ENCODE measurements around the gene EXO5. TPM values are rescaled to one million over a fixed set of nuclear protein-coding genes. Genes with fewer than 3 reads are reported as not detected.
A peak's percentile ranks its signal among the peaks of the same experiment; 100 is the strongest.

EXO5 gene
- total and polyA plus RNA-seq, 2 of the 13 experiments (the other 11 are each of a cell fraction or from before 2014, with no cell fraction given) = 9.9 to 20.5 TPM

DNA sequence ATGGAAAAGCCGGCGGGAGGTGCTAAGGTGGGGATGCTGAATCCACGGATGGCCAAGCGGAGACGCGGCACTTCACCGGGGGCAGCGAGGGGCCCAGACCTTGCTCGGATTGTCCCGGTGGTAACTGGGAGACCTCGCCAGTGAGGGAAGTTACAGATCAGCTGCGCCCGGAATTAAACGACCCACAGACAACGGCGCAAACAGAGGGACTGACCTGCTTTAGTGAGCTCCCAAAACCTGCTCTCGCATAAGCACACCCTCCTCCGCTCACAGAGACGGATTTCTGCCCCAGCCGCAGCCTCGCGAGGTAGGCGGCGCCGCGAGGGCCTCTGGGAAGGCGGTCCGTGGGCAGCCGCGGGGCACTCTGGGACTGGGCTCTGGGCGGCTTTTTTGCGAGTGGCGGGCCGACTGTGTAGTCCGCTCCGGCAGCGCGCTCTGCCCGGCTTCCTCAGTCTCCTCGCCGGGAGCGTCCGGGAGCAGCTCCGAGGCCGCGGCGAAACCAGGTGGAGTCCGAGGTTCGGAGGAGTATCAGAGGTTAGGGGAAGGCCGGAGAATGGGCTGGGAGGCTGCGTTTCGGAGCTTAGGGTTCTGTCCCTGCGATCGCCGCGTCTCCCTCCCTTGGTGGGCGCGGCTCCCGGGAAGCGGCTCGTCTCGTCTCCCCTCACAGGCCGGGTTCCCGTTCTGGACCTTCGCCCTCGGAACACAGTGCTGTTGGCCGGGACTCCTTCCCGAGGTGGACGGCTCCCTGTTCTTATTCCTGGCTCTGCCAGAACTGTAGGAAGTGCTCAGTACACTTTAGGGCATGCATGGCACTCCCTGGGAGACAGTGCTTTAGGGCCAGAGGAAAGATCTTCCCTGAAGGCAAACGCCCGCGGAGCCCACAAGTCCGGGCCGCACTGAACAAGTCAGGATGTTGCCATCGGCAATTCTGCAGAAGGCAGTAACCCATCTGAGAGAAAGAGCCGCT, at the start of gene EXO5 (continued):
- TF ChIP-seq, protein P1, sequence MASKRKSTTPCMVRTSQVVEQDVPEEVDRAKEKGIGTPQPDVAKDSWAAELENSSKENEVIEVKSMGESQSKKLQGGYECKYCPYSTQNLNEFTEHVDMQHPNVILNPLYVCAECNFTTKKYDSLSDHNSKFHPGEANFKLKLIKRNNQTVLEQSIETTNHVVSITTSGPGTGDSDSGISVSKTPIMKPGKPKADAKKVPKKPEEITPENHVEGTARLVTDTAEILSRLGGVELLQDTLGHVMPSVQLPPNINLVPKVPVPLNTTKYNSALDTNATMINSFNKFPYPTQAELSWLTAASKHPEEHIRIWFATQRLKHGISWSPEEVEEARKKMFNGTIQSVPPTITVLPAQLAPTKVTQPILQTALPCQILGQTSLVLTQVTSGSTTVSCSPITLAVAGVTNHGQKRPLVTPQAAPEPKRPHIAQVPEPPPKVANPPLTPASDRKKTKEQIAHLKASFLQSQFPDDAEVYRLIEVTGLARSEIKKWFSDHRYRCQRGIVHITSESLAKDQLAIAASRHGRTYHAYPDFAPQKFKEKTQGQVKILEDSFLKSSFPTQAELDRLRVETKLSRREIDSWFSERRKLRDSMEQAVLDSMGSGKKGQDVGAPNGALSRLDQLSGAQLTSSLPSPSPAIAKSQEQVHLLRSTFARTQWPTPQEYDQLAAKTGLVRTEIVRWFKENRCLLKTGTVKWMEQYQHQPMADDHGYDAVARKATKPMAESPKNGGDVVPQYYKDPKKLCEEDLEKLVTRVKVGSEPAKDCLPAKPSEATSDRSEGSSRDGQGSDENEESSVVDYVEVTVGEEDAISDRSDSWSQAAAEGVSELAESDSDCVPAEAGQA (IDR thresholded peaks at IDR 0.05; ENCODE audit: low read depth) = no peak
- TF ChIP-seq, protein P1 (CRISPR knock-in tag; IDR thresholded peaks at IDR 0.05; ENCODE audit: borderline replicate concordance) = no peak
- TF ChIP-seq PITX1 (CRISPR knock-in tag; IDR thresholded peaks at IDR 0.05) = peak; percentile 74
- TF ChIP-seq, protein P2, sequence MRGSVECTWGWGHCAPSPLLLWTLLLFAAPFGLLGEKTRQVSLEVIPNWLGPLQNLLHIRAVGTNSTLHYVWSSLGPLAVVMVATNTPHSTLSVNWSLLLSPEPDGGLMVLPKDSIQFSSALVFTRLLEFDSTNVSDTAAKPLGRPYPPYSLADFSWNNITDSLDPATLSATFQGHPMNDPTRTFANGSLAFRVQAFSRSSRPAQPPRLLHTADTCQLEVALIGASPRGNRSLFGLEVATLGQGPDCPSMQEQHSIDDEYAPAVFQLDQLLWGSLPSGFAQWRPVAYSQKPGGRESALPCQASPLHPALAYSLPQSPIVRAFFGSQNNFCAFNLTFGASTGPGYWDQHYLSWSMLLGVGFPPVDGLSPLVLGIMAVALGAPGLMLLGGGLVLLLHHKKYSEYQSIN (CRISPR knock-in tag; IDR thresholded peaks at IDR 0.05; ENCODE audit: borderline replicate concordance) = no peak
- TF ChIP-seq, protein P3, sequence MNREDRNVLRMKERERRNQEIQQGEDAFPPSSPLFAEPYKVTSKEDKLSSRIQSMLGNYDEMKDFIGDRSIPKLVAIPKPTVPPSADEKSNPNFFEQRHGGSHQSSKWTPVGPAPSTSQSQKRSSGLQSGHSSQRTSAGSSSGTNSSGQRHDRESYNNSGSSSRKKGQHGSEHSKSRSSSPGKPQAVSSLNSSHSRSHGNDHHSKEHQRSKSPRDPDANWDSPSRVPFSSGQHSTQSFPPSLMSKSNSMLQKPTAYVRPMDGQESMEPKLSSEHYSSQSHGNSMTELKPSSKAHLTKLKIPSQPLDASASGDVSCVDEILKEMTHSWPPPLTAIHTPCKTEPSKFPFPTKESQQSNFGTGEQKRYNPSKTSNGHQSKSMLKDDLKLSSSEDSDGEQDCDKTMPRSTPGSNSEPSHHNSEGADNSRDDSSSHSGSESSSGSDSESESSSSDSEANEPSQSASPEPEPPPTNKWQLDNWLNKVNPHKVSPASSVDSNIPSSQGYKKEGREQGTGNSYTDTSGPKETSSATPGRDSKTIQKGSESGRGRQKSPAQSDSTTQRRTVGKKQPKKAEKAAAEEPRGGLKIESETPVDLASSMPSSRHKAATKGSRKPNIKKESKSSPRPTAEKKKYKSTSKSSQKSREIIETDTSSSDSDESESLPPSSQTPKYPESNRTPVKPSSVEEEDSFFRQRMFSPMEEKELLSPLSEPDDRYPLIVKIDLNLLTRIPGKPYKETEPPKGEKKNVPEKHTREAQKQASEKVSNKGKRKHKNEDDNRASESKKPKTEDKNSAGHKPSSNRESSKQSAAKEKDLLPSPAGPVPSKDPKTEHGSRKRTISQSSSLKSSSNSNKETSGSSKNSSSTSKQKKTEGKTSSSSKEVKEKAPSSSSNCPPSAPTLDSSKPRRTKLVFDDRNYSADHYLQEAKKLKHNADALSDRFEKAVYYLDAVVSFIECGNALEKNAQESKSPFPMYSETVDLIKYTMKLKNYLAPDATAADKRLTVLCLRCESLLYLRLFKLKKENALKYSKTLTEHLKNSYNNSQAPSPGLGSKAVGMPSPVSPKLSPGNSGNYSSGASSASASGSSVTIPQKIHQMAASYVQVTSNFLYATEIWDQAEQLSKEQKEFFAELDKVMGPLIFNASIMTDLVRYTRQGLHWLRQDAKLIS (CRISPR knock-in tag; IDR thresholded peaks at IDR 0.05) = no peak
- TF ChIP-seq ZMYM3 (CRISPR knock-in tag; IDR thresholded peaks at IDR 0.05) = peak; percentile 85
- TF ChIP-seq GTF3A (CRISPR knock-in tag; conservative IDR thresholded peaks at IDR 0.05) = no peak
- TF ChIP-seq ZNF224 (CRISPR knock-in tag; IDR thresholded peaks at IDR 0.05) = peak; percentile 82; the same call in 1 of the 2 replicates
- TF ChIP-seq NCOA1 (CRISPR knock-in tag; IDR thresholded peaks at IDR 0.05) = peak; percentile 89; the same call in 1 of the 2 replicates
- TF ChIP-seq DPF2 (CRISPR knock-in tag; IDR thresholded peaks at IDR 0.05; ENCODE audit: borderline replicate concordance, low read depth) = no peak
- TF ChIP-seq ZNF598 (CRISPR knock-in tag; IDR thresholded peaks at IDR 0.05; ENCODE audit: borderline replicate concordance) = peak; percentile 49; the same call in 1 of the 2 replicates
- no peak for TF ChIP-seq TEAD2 (CRISPR knock-in tag; IDR thresholded peaks at IDR 0.05)
- peak; percentile 78; the same call in 1 of the 2 replicates for TF ChIP-seq ZNF451 (CRISPR knock-in tag; IDR thresholded peaks at IDR 0.05)
- TF ChIP-seq, protein P4, sequence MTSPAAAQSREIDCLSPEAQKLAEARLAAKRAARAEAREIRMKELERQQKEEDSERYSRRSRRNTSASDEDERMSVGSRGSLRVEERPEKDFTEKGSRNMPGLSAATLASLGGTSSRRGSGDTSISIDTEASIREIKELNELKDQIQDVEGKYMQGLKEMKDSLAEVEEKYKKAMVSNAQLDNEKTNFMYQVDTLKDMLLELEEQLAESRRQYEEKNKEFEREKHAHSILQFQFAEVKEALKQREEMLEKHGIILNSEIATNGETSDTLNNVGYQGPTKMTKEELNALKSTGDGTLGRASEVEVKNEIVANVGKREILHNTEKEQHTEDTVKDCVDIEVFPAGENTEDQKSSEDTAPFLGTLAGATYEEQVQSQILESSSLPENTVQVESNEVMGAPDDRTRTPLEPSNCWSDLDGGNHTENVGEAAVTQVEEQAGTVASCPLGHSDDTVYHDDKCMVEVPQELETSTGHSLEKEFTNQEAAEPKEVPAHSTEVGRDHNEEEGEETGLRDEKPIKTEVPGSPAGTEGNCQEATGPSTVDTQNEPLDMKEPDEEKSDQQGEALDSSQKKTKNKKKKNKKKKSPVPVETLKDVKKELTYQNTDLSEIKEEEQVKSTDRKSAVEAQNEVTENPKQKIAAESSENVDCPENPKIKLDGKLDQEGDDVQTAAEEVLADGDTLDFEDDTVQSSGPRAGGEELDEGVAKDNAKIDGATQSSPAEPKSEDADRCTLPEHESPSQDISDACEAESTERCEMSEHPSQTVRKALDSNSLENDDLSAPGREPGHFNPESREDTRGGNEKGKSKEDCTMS (CRISPR knock-in tag; conservative IDR thresholded peaks at IDR 0.05) = no peak
- no peak for TF ChIP-seq RFX1 (IDR thresholded peaks at IDR 0.05)
